GM23338 (cell line): ENCODE results near the gene GSTM2.

Source experiments
- CTCF ChIP-seq, 2 experiments: fragments of 200-600 bp in 1 of 2; sonication (generic) in 1 of 2; conservative IDR thresholded peaks; 2 replicates each; pipeline versions ENCODE4 v1.5.1 to v1.6.1; 2016 to 2017; ENCODE audit warnings: antibody characterized with exemption in 2 of 2, low read depth in 2 of 2, mild to moderate bottlenecking in 2 of 2, moderate library complexity in 1 of 2
- ETS1 ChIP-seq: IDR thresholded peaks from 2 replicates; pipeline ENCODE4 v1.6.1; 2016; ENCODE audit warnings: antibody characterized with exemption
- EZH2 ChIP-seq: fragments of 200-600 bp; sonication (generic); IDR thresholded peaks from one replicate; pipeline ENCODE4 v1.8.0; 2017; ENCODE audit warnings: antibody characterized with exemption, mild to moderate bottlenecking, low read depth; ENCODE audit not compliant: unreplicated experiment
- EZH2phosphoT487 ChIP-seq: fragments of 200-600 bp; sonication (generic); IDR thresholded peaks from one replicate; pipeline ENCODE4 v1.8.1; 2018; ENCODE audit warnings: antibody characterized with exemption; ENCODE audit not compliant: unreplicated experiment
- JUNB ChIP-seq: IDR thresholded peaks from one replicate; pipeline ENCODE4 v1.6.1; 2016; ENCODE audit warnings: antibody characterized with exemption; ENCODE audit not compliant: unreplicated experiment
- NANOG ChIP-seq: IDR thresholded peaks from 2 replicates; pipeline ENCODE4 v1.6.1; 2016; ENCODE audit warnings: antibody characterized with exemption, borderline replicate concordance
- POLR2AphosphoS5 ChIP-seq: IDR thresholded peaks from 2 replicates; pipeline ENCODE4 v1.6.1; 2016; ENCODE audit warnings: antibody characterized with exemption, low read depth
- REST ChIP-seq: IDR thresholded peaks from one replicate; pipeline ENCODE4 v1.6.1; 2018; ENCODE audit warnings: antibody characterized with exemption; ENCODE audit not compliant: unreplicated experiment
- ZNF114 ChIP-seq: fragments of 250-450 bp; sonication (Bioruptor Pico); IDR thresholded peaks from 2 replicates; pipeline ENCODE4 v1.5.0; 2020; ENCODE audit warnings: mild to moderate bottlenecking, moderate library complexity
- ZNF462 ChIP-seq: fragments of 250-450 bp; sonication (Bioruptor Pico); IDR thresholded peaks from 2 replicates; pipeline ENCODE4 v1.5.0; 2020; ENCODE audit warnings: mild to moderate bottlenecking, moderate library complexity

DNA sequence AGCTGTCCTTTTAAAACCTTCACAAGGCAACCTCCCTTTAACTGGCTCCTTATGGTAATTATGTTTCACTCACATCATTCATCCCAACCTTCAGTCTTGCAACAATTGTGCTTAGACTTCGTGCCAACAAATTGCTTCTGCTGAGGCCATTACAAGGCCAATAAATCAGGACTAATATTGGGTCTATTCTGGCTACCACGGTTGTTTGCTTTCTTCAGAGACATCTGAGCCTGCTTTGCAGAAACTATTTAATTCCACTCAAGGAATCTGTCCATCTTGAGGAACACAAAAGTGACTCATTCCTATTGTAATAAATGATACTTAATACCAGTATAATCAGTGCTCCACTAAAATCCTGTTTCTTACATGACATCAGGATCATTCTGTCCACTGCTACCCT, 14.6 kb upstream of the GSTM2 start:
- no peak for TF ChIP-seq REST
- TF ChIP-seq EZH2phosphoT487, result no peak
- no peak for TF ChIP-seq CTCF (conservative IDR thresholded peaks at IDR 0.05; ENCODE audit: low read depth in 2 of 2)
- TF ChIP-seq ETS1, result no peak
- TF ChIP-seq ZNF462 (CRISPR knock-in tag), result no peak
- no peak for TF ChIP-seq ZNF114 (CRISPR knock-in tag)
- TF ChIP-seq EZH2, result no peak
- TF ChIP-seq POLR2AphosphoS5, result no peak
- no peak for TF ChIP-seq NANOG
- TF ChIP-seq JUNB, result no peak
